Muscle of arm (tissue), 12 donors: ENCODE measurements around the gene USP49. TPM values are rescaled to one million over a fixed set of nuclear protein-coding genes. Genes with fewer than 3 reads are reported as not detected.
"Not testable (repeated sequence)": the region's sequence is repeated elsewhere in the genome, so short reads cannot be mapped to it uniquely, and the experiment has no call there.

Source experiments
- DNase-seq: peaks from one replicate; pipeline ENCODE4 v3.0.0-alpha.2; 2013
- polyA plus RNA-seq, 12 donors: library from polyadenylated mRNA; unstranded; fragments of 120-200 nt; gene quantifications; one replicate each; pipeline ENCODE4 v1.2.1, GENCODE V29; 2013; ENCODE audit not compliant: insufficient read length in 12 of 12

USP49 gene
- polyA plus RNA-seq, 12 donors: 4.2 to 10.3 (median 5.1) TPM; not detected in 1

- DNase-seq: peak; percentile 48
Observed at GRCh38 chr6:41780551-41781365, 114.4 kb downstream of the USP49 start, which contains the start of gene PRICKLE4. Gene PRICKLE4, plus strand, starts transcription at chr6:41780782. Its CDS starts 2,692 bp downstream, at chr6:41783474.

DNA sequence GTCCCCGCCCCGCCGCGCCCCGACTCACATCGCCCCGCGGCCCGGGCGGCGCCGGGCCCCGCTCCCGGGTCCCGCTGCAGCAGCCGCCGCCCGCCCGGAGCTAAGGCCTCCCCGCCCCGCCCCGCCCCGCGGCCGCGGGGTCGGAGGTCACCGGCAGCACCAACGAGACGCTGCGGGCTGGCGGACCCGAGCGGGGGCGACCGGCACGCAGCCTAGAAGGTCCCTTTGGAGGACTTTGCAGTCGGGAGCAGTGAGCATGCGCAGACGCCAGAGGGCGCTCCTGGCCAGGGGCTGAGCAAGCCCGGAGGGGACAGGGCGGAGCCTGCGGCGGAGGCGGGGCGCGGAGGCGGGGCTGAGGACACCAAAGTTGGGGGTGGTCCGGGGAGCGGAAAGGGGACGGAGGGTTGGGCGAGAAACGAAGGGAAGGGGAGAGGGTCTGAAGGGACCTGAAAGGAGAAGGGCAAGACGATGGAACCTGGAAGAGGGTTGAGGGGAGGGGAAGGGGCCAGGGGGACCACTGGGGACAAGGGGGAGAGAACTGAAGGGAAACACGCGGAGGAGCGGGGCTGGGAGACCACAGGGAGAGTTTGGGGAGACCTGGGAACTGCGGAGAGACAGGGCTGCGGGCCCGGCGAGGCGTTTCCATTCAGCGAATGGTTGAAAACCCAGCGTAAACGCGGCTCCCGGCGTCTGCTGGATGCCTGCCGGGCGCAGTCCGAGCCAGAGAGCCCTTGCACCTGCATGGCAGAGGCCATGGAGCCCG lies 115.2 kb downstream of the USP49 start, which contains the start of gene FRS3:
FRS3 (minus strand) TSS at position 113 of the 763 bp plus-strand sequence. CDS start 2,913 bp downstream, outside the sequence.
- DNase-seq: peak; percentile 98

- DNase-seq: no peak
Observed at GRCh38 chr6:41779336-41779735, 115.8 kb downstream of the USP49 start.

DNA sequence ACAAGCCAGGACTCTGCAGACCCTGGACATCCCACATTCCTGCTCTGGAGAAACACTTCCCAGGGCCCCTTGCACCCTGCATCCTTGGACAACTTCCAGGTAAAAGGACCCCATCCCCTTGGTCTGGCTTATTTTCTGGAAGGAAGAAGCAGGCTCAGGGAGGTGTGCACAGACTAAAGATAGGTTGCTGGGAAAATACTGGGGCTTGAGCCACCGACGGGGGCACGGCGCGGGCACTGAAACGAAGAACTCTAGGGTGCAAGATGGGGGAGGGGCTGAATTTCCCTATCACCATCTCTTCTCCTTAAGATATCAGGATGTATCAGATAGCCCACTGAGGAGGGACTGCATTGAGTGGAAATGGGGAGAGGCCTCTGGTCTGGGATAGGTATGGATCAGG lies 116.3 kb downstream of the USP49 start:
- DNase-seq: no peak

DNA sequence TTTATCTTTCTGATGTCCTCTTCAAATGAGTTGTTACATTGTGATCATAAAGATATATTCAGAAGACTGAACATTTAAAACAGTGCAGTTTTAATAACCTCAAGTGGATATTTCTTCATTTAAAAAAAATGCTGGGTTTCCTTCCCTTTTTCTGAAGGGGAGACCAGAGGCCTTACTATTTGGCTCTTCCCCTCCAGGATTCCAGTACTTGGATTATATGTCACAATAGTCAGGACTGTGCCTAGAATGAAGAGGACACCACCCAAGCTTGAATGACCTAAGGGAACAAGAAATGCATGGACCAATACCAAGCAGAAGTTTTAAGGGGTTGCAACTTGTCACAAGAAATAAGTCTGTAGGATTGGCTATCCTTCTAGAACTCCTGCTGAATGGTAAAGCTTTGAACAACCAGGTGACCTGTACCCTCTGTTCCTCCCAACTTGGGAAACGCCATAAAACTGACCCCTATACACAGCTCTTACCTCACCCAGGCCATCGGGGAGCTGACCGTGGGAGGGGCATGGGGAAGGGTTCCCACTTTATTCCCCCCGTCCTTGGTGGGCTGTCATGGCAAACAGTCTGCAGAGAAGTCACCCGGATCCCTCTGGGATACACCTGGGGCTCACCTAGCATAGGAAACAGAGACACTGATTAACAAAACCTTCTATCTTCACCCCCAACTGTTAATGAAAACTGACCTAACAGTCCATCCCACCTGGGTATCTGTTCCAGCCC lies 117.5 kb downstream of the USP49 start:
- DNase-seq: no peak

DNA sequence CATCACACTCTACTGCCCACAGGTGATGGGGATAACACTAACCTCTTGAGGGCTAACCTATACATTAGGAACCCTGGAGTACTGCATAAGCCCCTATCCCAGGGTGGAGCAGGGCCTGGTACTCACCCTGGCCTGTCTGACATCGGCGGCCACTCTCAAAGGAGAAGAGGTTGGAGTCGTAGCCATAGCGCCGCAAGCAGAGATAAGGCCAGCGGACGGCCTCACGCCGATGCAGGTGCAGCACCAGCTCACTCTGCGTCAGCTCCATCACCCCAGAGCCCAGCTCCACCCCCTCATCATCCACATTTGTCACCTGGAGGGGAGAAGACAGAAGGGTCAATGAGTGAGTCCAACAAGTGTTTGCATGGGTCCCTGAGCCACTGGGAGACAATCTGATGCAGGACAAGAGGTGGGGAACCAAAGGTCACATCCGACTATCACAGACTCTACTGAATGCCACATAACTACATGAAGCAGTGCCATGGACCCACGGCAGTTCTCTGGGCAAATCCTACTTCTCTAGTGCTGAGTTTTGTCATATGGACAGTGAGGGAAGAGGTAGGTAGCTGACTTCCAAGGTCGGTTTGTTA lies 119.8 kb downstream of the USP49 start:
- no peak for DNase-seq

DNA sequence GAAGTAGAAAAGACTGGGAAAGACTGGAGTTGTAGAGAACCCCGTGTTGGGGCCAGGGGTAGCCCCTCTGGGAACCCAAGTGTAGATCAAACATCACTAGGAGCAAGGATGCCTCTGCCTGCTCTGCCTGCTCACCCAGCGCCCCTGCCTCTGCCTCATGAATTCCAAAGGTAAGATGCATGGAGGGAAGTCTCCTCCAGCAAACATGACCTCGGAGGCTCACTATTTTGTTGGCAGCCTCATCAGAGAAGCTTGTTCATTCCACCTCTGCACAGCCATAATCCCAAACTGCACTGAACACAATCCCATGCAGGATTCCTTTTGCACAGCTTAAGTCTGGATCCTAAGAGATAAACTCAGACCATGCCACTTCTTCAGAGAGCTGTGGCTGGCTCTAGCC lies 120.3 kb downstream of the USP49 start:
- DNase-seq: no peak

DNA sequence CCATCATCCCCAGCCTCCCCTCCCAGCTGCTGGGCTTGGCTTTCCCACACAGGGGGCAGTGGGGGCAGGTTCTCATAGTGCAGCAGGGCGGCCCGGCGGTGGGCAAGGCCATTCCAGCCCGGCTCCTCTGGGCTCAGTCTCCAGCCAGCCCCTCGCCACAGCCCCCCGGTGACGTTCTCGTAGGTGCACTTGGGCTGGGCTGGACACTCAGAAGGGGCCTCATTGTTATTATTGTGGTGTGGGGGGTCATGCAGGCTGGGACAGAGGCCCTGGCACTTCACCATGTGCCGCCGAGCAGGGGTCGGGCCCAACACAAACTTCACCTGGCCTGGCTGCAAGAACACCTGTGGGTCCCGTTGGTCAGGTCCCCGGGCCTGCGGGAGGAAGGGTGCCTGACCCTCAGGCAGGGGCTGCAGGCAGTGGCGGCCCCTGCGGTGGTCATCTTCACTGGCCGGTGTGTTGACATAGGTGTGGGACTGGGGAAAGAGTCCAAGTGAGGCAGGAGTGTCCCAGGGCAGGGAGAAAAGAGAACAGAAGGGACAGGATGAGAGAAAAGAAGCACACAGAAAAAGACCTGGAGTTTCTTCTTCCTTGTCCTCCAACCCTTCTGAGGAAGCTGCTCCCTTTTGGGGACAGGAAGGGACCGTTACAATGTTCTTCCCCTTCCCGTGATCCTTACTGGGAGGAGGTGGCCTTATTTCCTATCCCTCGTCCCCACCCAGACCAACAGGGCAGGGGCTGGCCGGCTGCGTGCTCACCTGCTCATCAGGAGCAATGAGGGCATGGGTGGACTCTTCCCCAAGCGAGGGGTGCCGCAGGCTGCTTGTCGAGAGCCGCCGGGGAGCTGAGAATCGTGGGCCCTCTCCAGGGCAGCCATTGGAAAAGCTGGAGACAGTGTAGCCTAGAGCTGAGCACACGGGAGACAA lies 123.9 kb downstream of the USP49 start:
- no peak for DNase-seq

DNA sequence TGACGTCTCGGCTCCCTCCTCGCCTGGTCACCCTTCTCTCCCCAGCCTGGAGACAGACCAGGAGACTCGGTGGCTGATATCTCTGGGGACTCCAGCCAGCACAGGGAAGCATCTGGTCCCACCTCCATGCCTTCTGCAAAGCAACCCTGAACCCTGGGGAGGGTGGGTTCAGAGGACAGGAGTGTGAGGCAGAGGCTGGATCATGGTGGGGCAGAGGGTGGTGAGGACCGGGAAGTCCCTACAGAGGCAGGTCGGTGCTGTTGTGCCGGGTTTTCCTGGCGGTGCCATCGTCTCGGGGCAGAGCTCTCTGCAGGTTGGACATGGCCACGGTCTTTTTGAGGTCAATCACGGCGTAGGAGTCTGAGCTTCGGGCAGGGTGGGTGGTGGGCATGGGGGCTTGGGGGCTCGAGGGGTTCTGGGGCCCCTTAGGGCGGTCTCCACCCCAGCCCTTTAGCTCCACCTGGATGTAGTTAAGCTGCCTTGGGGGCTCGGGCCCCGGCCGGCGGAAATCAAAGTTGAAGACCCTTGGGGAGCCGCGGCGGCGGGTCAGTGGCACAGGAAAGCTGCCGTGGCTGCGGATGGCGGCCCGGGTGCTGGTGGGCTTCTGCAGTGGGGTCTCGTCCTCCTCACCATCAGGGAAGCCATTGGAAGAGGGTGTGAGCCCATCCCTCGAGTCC lies 124.7 kb downstream of the USP49 start:
- DNase-seq: no peak

DNA sequence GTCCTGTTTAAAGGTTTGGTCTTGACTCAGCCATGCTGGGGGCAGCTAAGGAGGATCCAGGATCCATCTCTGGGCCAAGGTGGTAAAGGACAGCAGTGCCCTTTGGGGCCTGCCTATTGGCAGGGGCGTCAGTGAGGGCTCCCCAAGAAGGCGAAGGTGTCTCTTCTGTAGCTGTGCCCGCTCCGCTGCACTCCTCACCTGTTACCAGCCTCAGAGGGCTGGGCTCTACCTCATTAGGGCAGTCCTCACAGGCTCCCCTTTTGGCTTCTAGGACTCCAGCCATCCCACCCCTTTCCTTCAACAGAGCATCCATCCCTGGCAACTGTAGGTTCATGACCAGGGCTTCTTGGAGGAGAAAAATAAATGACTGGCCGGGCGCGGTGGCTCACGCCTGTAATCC lies 125.8 kb downstream of the USP49 start:
- DNase-seq: no peak

DNA sequence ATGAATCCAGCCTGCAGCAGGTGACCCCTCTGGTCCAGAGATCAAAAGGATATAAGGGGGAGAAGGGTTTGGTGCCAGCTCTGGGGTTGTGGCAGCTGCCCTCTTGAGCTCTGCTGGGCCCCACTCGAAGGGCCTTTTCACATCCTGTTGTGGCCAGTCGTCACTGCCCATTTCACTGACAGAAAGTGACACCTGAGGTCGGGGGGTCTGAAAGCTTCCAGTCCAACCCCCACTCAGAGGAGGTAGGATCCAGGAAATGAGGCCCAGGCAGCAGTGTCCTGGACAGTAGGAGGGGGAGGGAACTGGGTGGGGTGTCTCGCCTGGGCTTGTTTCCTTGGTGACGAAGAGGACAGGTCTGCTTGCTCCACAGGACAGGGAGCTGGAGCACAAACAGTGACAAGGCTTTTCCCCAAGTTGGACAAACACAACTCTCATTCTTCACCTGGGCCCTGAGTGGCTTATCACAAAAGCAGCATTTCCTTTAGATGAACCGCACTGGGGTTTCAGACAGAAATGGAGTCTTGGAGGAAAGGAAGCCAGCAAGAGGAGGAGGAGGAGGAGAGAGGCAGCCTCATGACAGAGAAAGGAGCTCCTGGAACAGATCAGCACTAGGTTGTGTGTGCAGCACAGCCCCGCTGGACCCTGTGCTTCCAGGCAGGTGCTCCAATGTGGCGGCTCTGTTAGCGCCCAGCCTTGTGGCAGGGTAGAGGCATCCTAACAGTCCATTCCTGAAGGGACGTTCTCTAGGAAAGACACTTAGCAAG lies 126.4 kb downstream of the USP49 start:
- DNase-seq: no peak

DNA sequence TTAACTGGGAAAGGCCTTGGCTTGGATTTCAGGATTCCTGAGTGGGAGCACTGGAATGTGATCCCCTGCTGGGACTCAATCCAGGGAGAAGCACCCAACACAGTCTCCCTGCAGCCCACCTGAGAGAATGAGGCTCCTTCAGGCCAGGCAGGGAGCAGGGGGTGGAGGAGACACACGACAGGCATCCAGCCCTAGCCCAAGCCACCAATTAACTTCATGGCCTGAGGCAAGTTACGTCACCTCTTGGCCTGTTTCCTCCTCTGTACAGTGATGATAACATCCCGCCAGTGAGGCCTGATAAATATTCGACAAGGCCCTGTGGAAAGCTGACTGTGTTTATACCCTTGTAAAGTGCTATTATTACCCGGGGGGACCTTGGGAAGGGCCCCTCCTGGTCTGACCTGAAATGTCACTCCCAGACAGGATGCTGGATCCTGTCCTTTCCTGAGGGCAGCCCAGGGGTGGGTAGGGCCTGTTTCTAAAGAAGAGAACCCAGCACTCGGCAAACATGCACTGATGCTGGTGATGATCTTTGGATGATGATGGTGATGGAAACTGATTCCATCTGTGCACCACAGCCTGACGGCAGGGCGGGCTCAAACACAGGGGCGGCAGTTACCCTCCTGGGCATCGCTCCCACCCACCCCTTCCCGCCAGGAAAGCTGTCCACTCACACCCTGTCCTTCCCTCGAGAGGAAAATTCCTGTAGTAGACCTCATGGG lies 127.9 kb downstream of the USP49 start:
- peak; percentile 38 for DNase-seq

- not testable (repeated sequence) for DNase-seq
Observed at GRCh38 chr6:41766043-41766664, 129.0 kb downstream of the USP49 start.

DNA sequence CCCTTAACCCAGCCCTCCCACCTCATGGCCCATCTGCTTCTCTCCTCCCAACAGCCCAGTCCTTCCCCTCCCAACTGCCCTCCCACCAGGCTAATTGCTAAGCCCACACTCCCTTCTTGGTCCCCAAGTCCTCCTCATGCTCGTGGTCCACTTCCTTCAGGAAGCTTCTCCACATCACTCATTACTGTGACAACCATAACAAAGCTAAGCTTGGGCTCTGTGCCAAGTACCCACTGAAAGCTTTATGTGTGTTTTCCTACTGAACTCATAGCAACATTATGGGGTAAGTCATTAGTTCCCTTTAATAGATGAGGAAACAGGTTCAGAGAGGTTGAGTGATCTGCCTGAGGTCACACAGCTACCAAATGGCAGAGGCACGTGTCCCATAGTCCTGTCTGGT lies 131.7 kb downstream of the USP49 start:
- DNase-seq: no peak

DNA sequence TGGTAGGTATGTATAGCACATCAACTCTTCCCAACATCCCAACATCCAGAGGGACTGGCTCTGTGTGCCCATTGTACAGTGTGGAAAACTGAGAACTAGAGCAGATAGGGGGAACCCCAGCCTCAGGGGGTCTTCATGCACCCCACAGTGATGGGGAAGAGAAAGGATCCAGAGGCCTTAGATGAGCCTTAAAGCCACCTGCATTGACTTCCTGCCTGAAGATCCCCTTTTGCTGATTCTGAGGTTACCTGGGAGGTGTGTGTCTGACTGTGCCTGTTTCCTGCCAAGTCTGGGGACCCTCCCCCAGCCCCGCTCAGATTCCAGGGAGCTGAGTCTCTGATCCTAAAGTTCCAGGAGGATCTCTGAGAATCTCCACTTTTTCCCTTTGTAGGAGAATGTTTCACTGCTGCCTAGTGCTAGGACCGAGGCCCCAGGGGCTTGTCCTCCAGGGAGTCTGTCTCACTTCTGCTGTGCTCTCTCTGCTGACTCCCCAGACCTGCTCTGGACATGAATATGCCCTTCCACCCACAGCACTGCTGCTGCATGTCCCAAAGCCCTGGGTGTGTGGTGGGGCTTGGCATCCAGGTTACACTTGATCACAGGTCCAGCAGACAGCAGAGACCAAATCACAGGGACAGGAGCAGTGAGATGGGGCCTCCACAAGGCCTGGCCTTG lies 135.1 kb downstream of the USP49 start:
- DNase-seq: no peak

DNA sequence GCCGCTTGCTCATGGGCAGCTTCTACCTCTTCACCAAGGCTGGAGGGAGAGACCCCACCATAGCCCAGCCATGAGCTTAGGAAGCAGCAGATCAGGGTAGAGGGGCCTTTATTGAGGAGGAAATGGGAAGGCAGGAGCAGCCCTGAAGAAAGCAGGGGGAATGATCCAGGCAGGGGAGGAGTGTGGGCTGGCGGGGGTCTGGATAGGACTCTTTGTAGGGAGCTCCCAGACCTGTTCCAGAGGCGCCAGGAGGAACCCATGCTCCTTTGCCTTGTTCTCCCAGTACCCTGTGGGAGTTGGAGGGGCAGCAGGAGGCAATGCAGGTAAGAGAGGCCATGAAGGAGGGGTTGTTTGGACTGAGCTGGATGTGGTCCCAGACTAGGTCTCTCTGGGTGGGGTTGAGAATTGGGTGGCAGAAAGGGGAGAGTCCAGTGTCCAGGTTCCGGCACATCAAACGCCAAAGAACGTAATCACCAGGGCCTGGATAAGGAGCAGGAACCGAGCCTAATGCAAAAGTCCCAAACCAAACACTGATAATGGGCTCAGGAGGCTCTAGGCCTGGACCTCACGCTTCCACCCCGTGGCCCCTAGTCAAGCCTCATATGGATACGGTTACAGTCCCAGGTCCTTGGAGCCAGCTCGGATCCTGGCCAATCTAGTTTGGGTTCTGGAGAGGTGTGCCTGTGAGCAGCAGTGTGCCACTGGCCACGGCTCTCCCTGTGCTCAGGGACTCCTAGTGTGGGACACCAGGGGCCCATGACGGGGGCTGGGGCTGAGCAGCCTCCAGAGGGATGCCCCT lies 135.9 kb downstream of the USP49 start:
- no peak for DNase-seq

GRCh38 chr6:41758641-41759035 lies 136.5 kb downstream of the USP49 start:
- no peak for DNase-seq
